CD4-positive, alpha-beta T cell (primary cell): ENCODE data around the gene CCDC71L. TPM values are rescaled to one million over a fixed set of nuclear protein-coding genes. Genes with fewer than 3 reads are reported as not detected.
"Not testable (repeated sequence)": the region's sequence is repeated elsewhere in the genome, so short reads cannot be mapped to it uniquely, and the experiment has no call there.

Experiments used
- ATAC-seq: fragments of 200-7000 bp; cut with Tn5 transposase; one replicate; pipeline ENCODE4 v1.10.0; 2022; ENCODE audit warnings: mild to moderate bottlenecking; ENCODE audit not compliant: poor library complexity
- CTCF ChIA-PET: fragments of 350-600 bp; sonication (Branson Sonifier 250); formaldehyde crosslinking; loops from one replicate; lab custom pipeline; 2021; ENCODE audit warnings: antibody characterized with exemption, inconsistent platforms; lab: Charles Lee
- POLR2A ChIA-PET: fragments of 350-600 bp; sonication (Branson Sonifier 250); formaldehyde crosslinking; loops from one replicate; lab custom pipeline; 2021; ENCODE audit warnings: antibody characterized with exemption, inconsistent platforms; lab: Charles Lee
- DNase-seq, 14 experiments: peaks; one replicate each; pipeline ENCODE4 v3.0.0-alpha.2; 2013 to 2020; ENCODE audit warnings: mixed read lengths in 2 of 14
- H3K27ac ChIP-seq, 2 donors: one replicate each; pipeline versions ENCODE4 v1.5.1 to v1.7.0; 2013; ENCODE audit warnings: low read length in 2 of 2, low read depth in 1 of 2, mild to moderate bottlenecking in 1 of 2
- H3K27me3 ChIP-seq, 2 experiments: 1 replicate in 1 of 2; 2 replicates in 1 of 2; pipeline versions ENCODE4 v1.6.1 to v1.7.0; 2013; ENCODE audit warnings: low read length in 2 of 2, control low read depth in 1 of 2, mild to moderate bottlenecking in 1 of 2, moderate library complexity in 1 of 2; ENCODE audit not compliant: insufficient read depth in 2 of 2, control insufficient read depth in 1 of 2
- H3K36me3 ChIP-seq: one replicate; pipeline ENCODE4 v1.6.1; 2013; ENCODE audit warnings: low read length, control low read depth; ENCODE audit not compliant: insufficient read depth
- H3K4me1 ChIP-seq: one replicate; pipeline ENCODE4 v1.6.1; 2013; ENCODE audit warnings: low read length, control low read depth; ENCODE audit not compliant: insufficient read depth
- H3K4me3 ChIP-seq: one replicate; pipeline ENCODE4 v1.5.1; 2013; ENCODE audit warnings: mild to moderate bottlenecking, low read length, moderate library complexity
- H3K9me3 ChIP-seq, 2 experiments: 1 replicate in 1 of 2; 2 replicates in 1 of 2; pipeline versions ENCODE4 v1.6.1 to v1.7.0; 2013; ENCODE audit warnings: low read length in 2 of 2, mild to moderate bottlenecking in 2 of 2, control low read depth in 1 of 2, moderate library complexity in 1 of 2; ENCODE audit not compliant: control insufficient read depth in 1 of 2, insufficient read depth in 1 of 2
- H3K27ac Mint-ChIP-seq: one replicate; pipeline ENCODE4 v1.8.0; 2020; ENCODE audit warnings: mixed read lengths
- H3K27me3 Mint-ChIP-seq: one replicate; pipeline ENCODE4 v1.8.0; 2021; ENCODE audit warnings: mixed read lengths
- H3K36me3 Mint-ChIP-seq: one replicate; pipeline ENCODE4 v1.8.0; 2021; ENCODE audit warnings: low read depth, mixed read lengths
- H3K4me1 Mint-ChIP-seq: one replicate; pipeline ENCODE4 v1.8.0; 2021; ENCODE audit warnings: low read depth, mixed read lengths
- H3K4me3 Mint-ChIP-seq: one replicate; pipeline ENCODE4 v1.8.0; 2020; ENCODE audit warnings: mild to moderate bottlenecking, mixed read lengths
- H3K9me3 Mint-ChIP-seq: one replicate; pipeline ENCODE4 v1.8.0; 2020; ENCODE audit warnings: mixed read lengths
- CTCF ChIP-seq: fragments of 200-600 bp; IDR thresholded peaks from one replicate; pipeline ENCODE4 v1.8.0; 2022; ENCODE audit warnings: antibody characterized with exemption, mild to moderate bottlenecking
- intact Hi-C, 2 experiments: fragments of 100-400 bp; cut with DNase I in 1 of 2; cut with micrococcal nuclease in 1 of 2; formaldehyde crosslinking; loops; one replicate each; pipeline versions ENCODE4 v1.15.1 to v1.9.0; 2023 to 2025; cut with DNase I, micrococcal nuclease
- polyA plus RNA-seq, 2 donors: library from polyadenylated mRNA; unstranded; fragments of 120-200 nt; gene quantifications; one replicate each; pipeline ENCODE4 v1.2.1, GENCODE V29; 2013
- total RNA-seq, 174 experiments: library from RNA in 2 of 174; stranded (reverse) in 2 of 174; gene quantifications; one replicate each; pipeline ENCODE4 v1.2.3 and lab custom pipeline; 2021 to 2026

CCDC71L gene
- total RNA-seq (1 to 10 TPM; 9.5 to 9.8 TPM), total RNA-seq (lab: John Stamatoyannopoulos, UW) (10.1 to 92.3 (median 26.6) reads per million in 172 experiments)
- polyA plus RNA-seq (2013, experiment 1 of 2): 7.3 TPM
- polyA plus RNA-seq (2013, experiment 2 of 2): 7.7 TPM

GRCh38 chr7:106660862-106661720, at the start of gene CCDC71L:
Gene CCDC71L, minus strand, starts transcription at chr7:106661158. Its CDS starts 262 bp downstream, at chr7:106660896.
- intact Hi-C loops: loop anchor here (1.0 to 10.0 kb wide), 10 partner anchors 62 to 1234 kb away; partner anchors contain the start of genes COG5 (in 1 of the 2), DLD (in 1 of the 2), DUS4L (in 1 of the 2) and HBP1 (in 1 of the 2)
- ChIA-PET CTCF (interaction anchor here (0.9 to 4.6 kb wide), 7 partner anchors 8 to 132 kb away, joined by 3 to 43 read pairs (median 5); no protein-coding TSS in a partner anchor), POLR2A (interaction anchor here (0.6 to 2.3 kb wide), 16 partner anchors 9 to 1909 kb away, joined by 3 to 26 read pairs (median 4); partner anchors contain the start of genes DNAJB9, HBP1, NAMPT and SYPL1)
- DNase-seq (peak; percentile 81 to 95 (median 86)), ATAC-seq (peak; percentile 84)
- Histone ChIP-seq H3K4me3 (peak within 1 kb of the TSS; percentile 71), H3K27me3 (no peaks in the 10 kb centered on the region), H3K4me1 (peaks cover 20% of the 10 kb centered on the region), H3K36me3 (no peaks in the 10 kb centered on the region), H3K27ac (peak within 1 kb of the TSS; percentile 44 to 71), H3K9me3 (peaks cover 0 to 4% of the 10 kb centered on the region in 2 experiments)
- Mint-ChIP-seq H3K27ac (peak within 1 kb of the TSS; percentile 92), H3K4me3 (peak within 1 kb of the TSS; percentile 96), H3K4me1 (peaks cover 40% of the 10 kb centered on the region), H3K27me3 (no peaks in the 10 kb centered on the region), H3K36me3 (peaks cover 5% of the 10 kb centered on the region), H3K9me3 (no peaks in the 10 kb centered on the region)
- no peak for TF ChIP-seq CTCF

- CTCF ChIA-PET, H3K27me3 ChIP-seq, H3K27ac ChIP-seq, H3K4me3 ChIP-seq, POLR2A ChIA-PET, H3K36me3 ChIP-seq, H3K36me3 Mint-ChIP-seq, H3K4me3 Mint-ChIP-seq, H3K9me3 ChIP-seq, DNase-seq, H3K27ac Mint-ChIP-seq, intact Hi-C loops, H3K4me1 ChIP-seq, ATAC-seq, H3K4me1 Mint-ChIP-seq, H3K9me3 Mint-ChIP-seq, H3K27me3 Mint-ChIP-seq: not testable (repeated sequence)
Measured at GRCh38 chr7:106709604-106710003, 48.6 kb upstream of the CCDC71L start.

GRCh38 chr7:106704000-106704840, 43.3 kb upstream of the CCDC71L start:
- DNase-seq (peak in 8 of 14 experiments; percentile 1 to 52 (median 27)), ATAC-seq (peak; percentile 91)
- no peaks in the 10 kb centered on the region for H3K36me3 ChIP-seq
- no peaks in the 10 kb centered on the region for H3K9me3 ChIP-seq
- H3K27me3 Mint-ChIP-seq: no peaks in the 10 kb centered on the region
- intact Hi-C loops: no loop called here
- no peaks in the 10 kb centered on the region for H3K9me3 Mint-ChIP-seq
- peaks cover 9% of the 10 kb centered on the region for H3K4me1 ChIP-seq
- no peak for TF ChIP-seq CTCF
- H3K27me3 ChIP-seq: no peaks in the 10 kb centered on the region
- POLR2A ChIA-PET: interaction anchor here (0.7 to 1.3 kb wide), 2 partner anchors 44 to 588 kb away, joined by 3 to 5 read pairs; partner anchors contain the start of gene CCDC71L
- H3K4me1 Mint-ChIP-seq: peaks cover 19% of the 10 kb centered on the region
- H3K36me3 Mint-ChIP-seq: no peaks in the 10 kb centered on the region
- H3K4me3 Mint-ChIP-seq: peak overlapping the region; percentile 74
- H3K27ac ChIP-seq: peak overlapping the region; percentile 10 to 44
- no peak overlapping the region for H3K4me3 ChIP-seq
- peak overlapping the region; percentile 86 for H3K27ac Mint-ChIP-seq
- CTCF ChIA-PET: interaction anchor here (0.6 kb wide), 1 partner anchor 664 kb away, joined by 4 read pairs; no protein-coding TSS in a partner anchor
